Coronary artery (tissue), 2 donors: ENCODE results near the gene C11orf97.

Experiments
- DNase-seq: peaks from one replicate; pipeline ENCODE4 v3.0.0-alpha.2; 2017; ENCODE audit warnings: low spot score
- H3K27ac ChIP-seq, 2 donors: fragments of 200-600 bp; sonication (generic); one replicate each; pipeline ENCODE4 v1.5.1; 2016 to 2019
- H3K4me3 ChIP-seq: fragments of 200-600 bp; sonication (generic); 2 replicates; pipeline ENCODE4 v1.5.1; 2016; ENCODE audit warnings: mild to moderate bottlenecking, moderate library complexity
- CTCF ChIP-seq: fragments of 200-600 bp; sonication (generic); IDR thresholded peaks from one replicate; pipeline ENCODE4 v1.5.1; 2019; ENCODE audit warnings: antibody characterized with exemption

C11orf97 gene

GRCh38 chr11:94513091-94513490 lies 830 bp downstream of the C11orf97 start:
- DNase-seq = no peak
- Histone ChIP-seq H3K4me3 (no peak overlapping the region), H3K27ac (no peak overlapping the region)
- TF ChIP-seq CTCF = no peak

GRCh38 chr11:94515398-94515797 lies 3.1 kb downstream of the C11orf97 start:
- TF ChIP-seq CTCF = no peak

GRCh38 chr11:94516725-94517124 lies 4.5 kb downstream of the C11orf97 start:
- TF ChIP-seq CTCF = no peak

More at GRCh38 chr11:94515398-94515797, 3.1 kb downstream of the C11orf97 start:
- Histone ChIP-seq H3K4me3 (no peak overlapping the region), H3K27ac (no peak overlapping the region)
- no peak for DNase-seq

GRCh38 chr11:94518300-94518699 lies 6.0 kb downstream of the C11orf97 start:
- no peak overlapping the region for H3K4me3 ChIP-seq
- TF ChIP-seq CTCF = no peak
- DNase-seq = no peak
- H3K27ac ChIP-seq = no peak overlapping the region

More at GRCh38 chr11:94516725-94517124, 4.5 kb downstream of the C11orf97 start:
- DNase-seq = no peak
- H3K4me3 ChIP-seq = no peak overlapping the region
- H3K27ac ChIP-seq = no peak overlapping the region

GRCh38 chr11:94519478-94520084 lies 7.3 kb downstream of the C11orf97 start:
- Histone ChIP-seq H3K4me3 (peak overlapping the region; percentile 21), H3K27ac (no peak overlapping the region)
- TF ChIP-seq CTCF = peak; percentile 44
- no peak for DNase-seq

- H3K4me3 ChIP-seq = no peak overlapping the region
- H3K27ac ChIP-seq = no peak overlapping the region
- DNase-seq = no peak
- TF ChIP-seq CTCF = no peak
These were observed 9.4 kb downstream of the C11orf97 start for GRCh38 chr11:94521684-94522083.

- TF ChIP-seq CTCF = no peak
- Histone ChIP-seq H3K27ac (no peak overlapping the region), H3K4me3 (no peak overlapping the region)
- DNase-seq = no peak
These were observed 12.1 kb downstream of the C11orf97 start for GRCh38 chr11:94524341-94524740.
